Measurements from ENCODE around the gene FOXO3. TPM values are rescaled to one million over a fixed set of nuclear protein-coding genes. Genes with fewer than 3 reads are reported as not detected.

The FOXO3 gene
- total and polyA plus RNA-seq, 2 of the 13 experiments (the other 11 are each of a cell fraction or from before 2014, with no cell fraction given) = 16.0 to 22.5 TPM

GRCh38 chr6:108677357-108677756, 116.6 kb downstream of the FOXO3 start:
- CTCF ChIA-PET (ENCODE audit: low intra/inter-chr PET ratio, low total read pairs) = no interaction called here
- Histone ChIP-seq H3K9me3 (ENCODE audit: low read length) (no peaks in the 10 kb centered on the region), H3K27me3 (ENCODE audit: control insufficient read depth in 1 of 2, insufficient read depth in 2 of 2, low read length in 2 of 2) (no peaks in the 10 kb centered on the region), H4K20me1 (ENCODE audit: insufficient read depth, low read length) (peaks cover 35% of the 10 kb centered on the region), H3K79me2 (ENCODE audit: insufficient read depth, low read length) (peaks cover 11% of the 10 kb centered on the region), H3K36me3 (replicated peaks in 1 of 2; ENCODE audit: control insufficient read depth in 1 of 2, insufficient read depth in 2 of 2, low read length in 2 of 2) (peaks cover 4 to 16% of the 10 kb centered on the region in 2 experiments; a peak in 3 of 5 replicates), H2AFZ (ENCODE audit: low read length) (no peak overlapping the region), H3K4me1 (ENCODE audit: insufficient read depth, low read length) (peaks cover 27% of the 10 kb centered on the region), H3K9ac (ENCODE audit: insufficient read depth, low read depth, low read length) (no peak overlapping the region), H3K4me2 (ENCODE audit: low read depth, low read length) (no peak overlapping the region), H3K27ac (ENCODE audit: extremely low read length, insufficient read depth, low read length) (no peak overlapping the region), H3K4me3 (replicated peaks in 1 of 3; ENCODE audit: insufficient read depth in 1 of 3, low read depth in 2 of 3, low read length in 3 of 3) (no peak overlapping the region)
- POLR2A ChIA-PET = no interaction called here
- DNase-seq (ENCODE audit: low spot score) (no peak), ATAC-seq (peak; percentile 30; the same call in 1 of the 3 replicates), FAIRE-seq (no peak)
- intact Hi-C loops (cut with micrococcal nuclease; ENCODE audit: unreplicated experiment) = no loop called here
- 94% methylated on average over 3 of the region's 3 CpGs for WGBS (ENCODE audit: low lambda C conversion rate)
- in situ Hi-C loops (cut with HindIII; ENCODE audit: extremely low pct_ligation_motif_present, low pct_unique_long_range_greater_than_20kb) = no loop called here
- no peak for TF ChIP-seq ZBTB8A (CRISPR knock-in tag; IDR thresholded peaks at IDR 0.05; ENCODE audit: borderline replicate concordance, low read depth)
- no TSS peak for BruUV-seq (replicated peaks)

GRCh38 chr6:108677894-108678293, 117.2 kb downstream of the FOXO3 start:
- no peak overlapping the region for H3K9ac ChIP-seq (ENCODE audit: insufficient read depth, low read depth, low read length)
- no peaks in the 10 kb centered on the region for H3K27me3 ChIP-seq (ENCODE audit: control insufficient read depth in 1 of 2, insufficient read depth in 2 of 2, low read length in 2 of 2)
- H3K9me3 ChIP-seq (ENCODE audit: low read length) = no peaks in the 10 kb centered on the region
- CTCF ChIA-PET (ENCODE audit: low intra/inter-chr PET ratio, low total read pairs) = no interaction called here
- peaks cover 27% of the 10 kb centered on the region for H3K4me1 ChIP-seq (ENCODE audit: insufficient read depth, low read length)
- ATAC-seq = peak; percentile 56; the same call in 2 of the 3 replicates
- TF ChIP-seq ZNF34 (CRISPR knock-in tag; IDR thresholded peaks at IDR 0.05; ENCODE audit: borderline replicate concordance) = no peak
- TF ChIP-seq, protein P1, sequence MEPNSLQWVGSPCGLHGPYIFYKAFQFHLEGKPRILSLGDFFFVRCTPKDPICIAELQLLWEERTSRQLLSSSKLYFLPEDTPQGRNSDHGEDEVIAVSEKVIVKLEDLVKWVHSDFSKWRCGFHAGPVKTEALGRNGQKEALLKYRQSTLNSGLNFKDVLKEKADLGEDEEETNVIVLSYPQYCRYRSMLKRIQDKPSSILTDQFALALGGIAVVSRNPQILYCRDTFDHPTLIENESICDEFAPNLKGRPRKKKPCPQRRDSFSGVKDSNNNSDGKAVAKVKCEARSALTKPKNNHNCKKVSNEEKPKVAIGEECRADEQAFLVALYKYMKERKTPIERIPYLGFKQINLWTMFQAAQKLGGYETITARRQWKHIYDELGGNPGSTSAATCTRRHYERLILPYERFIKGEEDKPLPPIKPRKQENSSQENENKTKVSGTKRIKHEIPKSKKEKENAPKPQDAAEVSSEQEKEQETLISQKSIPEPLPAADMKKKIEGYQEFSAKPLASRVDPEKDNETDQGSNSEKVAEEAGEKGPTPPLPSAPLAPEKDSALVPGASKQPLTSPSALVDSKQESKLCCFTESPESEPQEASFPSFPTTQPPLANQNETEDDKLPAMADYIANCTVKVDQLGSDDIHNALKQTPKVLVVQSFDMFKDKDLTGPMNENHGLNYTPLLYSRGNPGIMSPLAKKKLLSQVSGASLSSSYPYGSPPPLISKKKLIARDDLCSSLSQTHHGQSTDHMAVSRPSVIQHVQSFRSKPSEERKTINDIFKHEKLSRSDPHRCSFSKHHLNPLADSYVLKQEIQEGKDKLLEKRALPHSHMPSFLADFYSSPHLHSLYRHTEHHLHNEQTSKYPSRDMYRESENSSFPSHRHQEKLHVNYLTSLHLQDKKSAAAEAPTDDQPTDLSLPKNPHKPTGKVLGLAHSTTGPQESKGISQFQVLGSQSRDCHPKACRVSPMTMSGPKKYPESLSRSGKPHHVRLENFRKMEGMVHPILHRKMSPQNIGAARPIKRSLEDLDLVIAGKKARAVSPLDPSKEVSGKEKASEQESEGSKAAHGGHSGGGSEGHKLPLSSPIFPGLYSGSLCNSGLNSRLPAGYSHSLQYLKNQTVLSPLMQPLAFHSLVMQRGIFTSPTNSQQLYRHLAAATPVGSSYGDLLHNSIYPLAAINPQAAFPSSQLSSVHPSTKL (CRISPR knock-in tag; IDR thresholded peaks at IDR 0.05) = peak; percentile 28
- peak; percentile 57 for TF ChIP-seq FOXA3 (CRISPR knock-in tag; IDR thresholded peaks at IDR 0.05)
- TF ChIP-seq FOXA1 (IDR thresholded peaks at IDR 0.05) = no peak
- peak; percentile 11; the same call in 1 of the 2 replicates for TF ChIP-seq FOXA1 (CRISPR knock-in tag; IDR thresholded peaks at IDR 0.05)
- TF ChIP-seq MEIS1 (CRISPR knock-in tag; IDR thresholded peaks at IDR 0.05; ENCODE audit: borderline replicate concordance) = no peak
- TF ChIP-seq, protein P2, sequence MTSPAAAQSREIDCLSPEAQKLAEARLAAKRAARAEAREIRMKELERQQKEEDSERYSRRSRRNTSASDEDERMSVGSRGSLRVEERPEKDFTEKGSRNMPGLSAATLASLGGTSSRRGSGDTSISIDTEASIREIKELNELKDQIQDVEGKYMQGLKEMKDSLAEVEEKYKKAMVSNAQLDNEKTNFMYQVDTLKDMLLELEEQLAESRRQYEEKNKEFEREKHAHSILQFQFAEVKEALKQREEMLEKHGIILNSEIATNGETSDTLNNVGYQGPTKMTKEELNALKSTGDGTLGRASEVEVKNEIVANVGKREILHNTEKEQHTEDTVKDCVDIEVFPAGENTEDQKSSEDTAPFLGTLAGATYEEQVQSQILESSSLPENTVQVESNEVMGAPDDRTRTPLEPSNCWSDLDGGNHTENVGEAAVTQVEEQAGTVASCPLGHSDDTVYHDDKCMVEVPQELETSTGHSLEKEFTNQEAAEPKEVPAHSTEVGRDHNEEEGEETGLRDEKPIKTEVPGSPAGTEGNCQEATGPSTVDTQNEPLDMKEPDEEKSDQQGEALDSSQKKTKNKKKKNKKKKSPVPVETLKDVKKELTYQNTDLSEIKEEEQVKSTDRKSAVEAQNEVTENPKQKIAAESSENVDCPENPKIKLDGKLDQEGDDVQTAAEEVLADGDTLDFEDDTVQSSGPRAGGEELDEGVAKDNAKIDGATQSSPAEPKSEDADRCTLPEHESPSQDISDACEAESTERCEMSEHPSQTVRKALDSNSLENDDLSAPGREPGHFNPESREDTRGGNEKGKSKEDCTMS (CRISPR knock-in tag; conservative IDR thresholded peaks at IDR 0.05) = no peak
- TF ChIP-seq SAP130 (CRISPR knock-in tag; IDR thresholded peaks at IDR 0.05; ENCODE audit: low read depth) = peak; percentile 28; the same call in 1 of the 2 replicates
- peak; percentile 13 for DNase-seq (ENCODE audit: low spot score)
- peaks cover 35% of the 10 kb centered on the region for H4K20me1 ChIP-seq (ENCODE audit: insufficient read depth, low read length)
- no peak overlapping the region for H3K4me2 ChIP-seq (ENCODE audit: low read depth, low read length)
- no TSS peak for BruUV-seq (replicated peaks)
- WGBS (ENCODE audit: low lambda C conversion rate) = 23% methylated on average over 1 of the region's 1 CpG
- no peak overlapping the region for H2AFZ ChIP-seq (ENCODE audit: low read length)
- H3K36me3 ChIP-seq (replicated peaks in 1 of 2; ENCODE audit: control insufficient read depth in 1 of 2, insufficient read depth in 2 of 2, low read length in 2 of 2) = peaks cover 4 to 16% of the 10 kb centered on the region in 2 experiments; a peak in 3 of 5 replicates
- no peak for FAIRE-seq
- no peak overlapping the region for H3K4me3 ChIP-seq (replicated peaks in 1 of 3; ENCODE audit: insufficient read depth in 1 of 3, low read depth in 2 of 3, low read length in 3 of 3)
- in situ Hi-C loops (cut with HindIII; ENCODE audit: extremely low pct_ligation_motif_present, low pct_unique_long_range_greater_than_20kb) = no loop called here
- H3K27ac ChIP-seq (ENCODE audit: extremely low read length, insufficient read depth, low read length) = peak overlapping the region; percentile 26
- peaks cover 11% of the 10 kb centered on the region for H3K79me2 ChIP-seq (ENCODE audit: insufficient read depth, low read length)
- intact Hi-C loops (cut with micrococcal nuclease; ENCODE audit: unreplicated experiment) = no loop called here
- POLR2A ChIA-PET = no interaction called here
